Keratinocyte (primary cell): Measurements from ENCODE around the gene DLX4.

Source experiments
- EZH2 ChIP-seq: IDR thresholded peaks from one replicate; pipeline ENCODE4 v1.6.1; 2012; ENCODE audit warnings: inconsistent platforms, mild to moderate bottlenecking, low read length, moderate library complexity
- TF ChIP-seq, protein P1 (sequence below), 3 experiments: IDR thresholded peaks in 1 of 3; conservative IDR thresholded peaks in 1 of 3; optimal IDR thresholded peaks in 1 of 3; 2 replicates in 2 of 3; 3 replicates in 1 of 3; pipeline versions ENCODE3 to v1.5.1; 2011; ENCODE audit warnings: low read length in 3 of 3, mild to moderate bottlenecking in 3 of 3, moderate library complexity in 2 of 3, control low read depth in 1 of 3, inconsistent platforms in 1 of 3; ENCODE audit not compliant: insufficient read depth in 2 of 3; ENCODE audit errors: extremely low read depth in 1 of 3

DNA sequence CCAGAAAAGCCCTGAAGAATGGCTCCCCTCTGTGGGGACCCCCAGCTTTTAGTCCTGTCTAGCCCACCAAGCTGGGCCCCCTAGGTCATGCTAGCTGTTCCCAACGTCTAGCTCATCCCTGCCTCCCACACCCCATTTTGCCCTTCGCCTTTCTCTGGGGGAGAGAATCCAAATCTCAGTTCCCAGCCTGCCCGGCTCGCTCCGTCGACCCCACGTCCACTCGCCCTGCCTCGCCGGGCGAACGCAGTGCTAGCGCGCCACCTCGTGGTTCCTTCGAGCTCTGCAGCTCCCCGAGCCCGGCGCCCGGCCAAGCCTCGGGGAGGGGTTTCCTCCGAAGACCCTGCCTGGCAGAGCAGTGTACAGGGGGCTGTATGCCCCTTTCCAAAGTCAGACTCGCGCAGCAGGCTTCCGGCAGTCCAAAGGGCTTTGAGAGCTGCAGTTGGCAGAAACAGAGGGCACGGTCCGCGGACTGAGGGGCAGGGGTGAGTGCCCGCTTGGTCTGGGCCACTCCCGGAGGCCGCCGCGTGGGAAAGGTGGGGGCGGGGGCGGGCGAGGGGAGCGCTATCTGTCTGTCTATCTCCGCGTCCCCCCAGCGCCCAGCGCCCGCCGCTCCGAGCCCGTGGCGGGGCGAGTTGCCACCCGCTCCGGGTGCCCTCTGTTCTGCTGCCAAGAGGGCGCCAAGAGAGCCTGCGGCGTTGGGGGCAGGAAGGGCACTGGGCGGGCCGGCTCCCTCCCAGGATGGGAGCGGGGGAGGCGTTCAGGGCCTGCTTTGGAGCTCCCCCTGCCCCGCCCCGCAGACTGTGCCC is 27.7 kb downstream of the DLX4 start:
- TF ChIP-seq, protein P1, sequence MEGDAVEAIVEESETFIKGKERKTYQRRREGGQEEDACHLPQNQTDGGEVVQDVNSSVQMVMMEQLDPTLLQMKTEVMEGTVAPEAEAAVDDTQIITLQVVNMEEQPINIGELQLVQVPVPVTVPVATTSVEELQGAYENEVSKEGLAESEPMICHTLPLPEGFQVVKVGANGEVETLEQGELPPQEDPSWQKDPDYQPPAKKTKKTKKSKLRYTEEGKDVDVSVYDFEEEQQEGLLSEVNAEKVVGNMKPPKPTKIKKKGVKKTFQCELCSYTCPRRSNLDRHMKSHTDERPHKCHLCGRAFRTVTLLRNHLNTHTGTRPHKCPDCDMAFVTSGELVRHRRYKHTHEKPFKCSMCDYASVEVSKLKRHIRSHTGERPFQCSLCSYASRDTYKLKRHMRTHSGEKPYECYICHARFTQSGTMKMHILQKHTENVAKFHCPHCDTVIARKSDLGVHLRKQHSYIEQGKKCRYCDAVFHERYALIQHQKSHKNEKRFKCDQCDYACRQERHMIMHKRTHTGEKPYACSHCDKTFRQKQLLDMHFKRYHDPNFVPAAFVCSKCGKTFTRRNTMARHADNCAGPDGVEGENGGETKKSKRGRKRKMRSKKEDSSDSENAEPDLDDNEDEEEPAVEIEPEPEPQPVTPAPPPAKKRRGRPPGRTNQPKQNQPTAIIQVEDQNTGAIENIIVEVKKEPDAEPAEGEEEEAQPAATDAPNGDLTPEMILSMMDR (optimal IDR thresholded peaks at IDR 0.05 in 1 of 3, IDR thresholded peaks at IDR 0.05 in 1 of 3, conservative IDR thresholded peaks at IDR 0.05 in 1 of 3; ENCODE audit: extremely low read depth in 1 of 3, insufficient read depth in 2 of 3, low read length in 3 of 3): peak; percentile 83 to 99 (median 95)
- no peak for TF ChIP-seq EZH2
